ENCODE results near the gene CLNK.

DNA sequence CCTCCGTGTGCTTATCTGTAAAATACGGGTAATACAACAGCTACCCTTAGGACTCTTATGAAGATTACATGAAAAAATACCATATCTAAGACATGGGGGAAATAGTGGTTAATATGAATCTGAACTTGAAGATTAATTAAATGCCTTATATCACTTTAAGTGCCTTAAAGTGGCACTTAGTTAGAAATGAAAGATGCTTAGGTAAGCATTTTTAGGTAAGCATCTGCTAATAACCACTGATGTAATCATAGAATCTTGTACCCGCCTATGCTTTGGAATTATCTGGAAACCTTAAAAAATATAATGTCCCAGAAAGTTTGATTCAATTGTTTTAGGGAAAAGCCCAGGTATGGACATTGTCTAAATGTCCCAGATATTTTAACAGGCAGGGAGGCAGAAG, 12.2 kb downstream of the CLNK start:
- TF ChIP-seq TARDBP (IDR thresholded peaks at IDR 0.05) (no peak), FOXM1 (IDR thresholded peaks at IDR 0.05; ENCODE audit: borderline replicate concordance) (no peak), SP1 (IDR thresholded peaks at IDR 0.05) (no peak), ELF4 (IDR thresholded peaks at IDR 0.05) (no peak), BHLHE40 (IDR thresholded peaks at IDR 0.05; ENCODE audit: borderline replicate concordance) (no peak), FOXK2 (IDR thresholded peaks at IDR 0.05) (no peak), LEF1 (IDR thresholded peaks at IDR 0.05; ENCODE audit: borderline replicate concordance) (no peak), FOXA1 (IDR thresholded peaks at IDR 0.05) (no peak), SUZ12 (IDR thresholded peaks at IDR 0.05) (no peak)
- TF ChIP-seq, protein P1, sequence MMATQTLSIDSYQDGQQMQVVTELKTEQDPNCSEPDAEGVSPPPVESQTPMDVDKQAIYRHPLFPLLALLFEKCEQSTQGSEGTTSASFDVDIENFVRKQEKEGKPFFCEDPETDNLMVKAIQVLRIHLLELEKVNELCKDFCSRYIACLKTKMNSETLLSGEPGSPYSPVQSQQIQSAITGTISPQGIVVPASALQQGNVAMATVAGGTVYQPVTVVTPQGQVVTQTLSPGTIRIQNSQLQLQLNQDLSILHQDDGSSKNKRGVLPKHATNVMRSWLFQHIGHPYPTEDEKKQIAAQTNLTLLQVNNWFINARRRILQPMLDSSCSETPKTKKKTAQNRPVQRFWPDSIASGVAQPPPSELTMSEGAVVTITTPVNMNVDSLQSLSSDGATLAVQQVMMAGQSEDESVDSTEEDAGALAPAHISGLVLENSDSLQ (IDR thresholded peaks at IDR 0.05) = no peak
